ENCODE data around the gene TENT5A. TPM values are rescaled to one million over a fixed set of nuclear protein-coding genes. Genes with fewer than 3 reads are reported as not detected.

The TENT5A gene
- total RNA-seq, 1 experiment from 2014 or later = 9.7 TPM

- no peaks in the 10 kb centered on the region for H3K36me3 Mint-ChIP-seq (ENCODE audit: insufficient read depth, unreplicated experiment)
- no peaks in the 10 kb centered on the region for H3K9me3 Mint-ChIP-seq (ENCODE audit: low read depth, unreplicated experiment)
- no peak overlapping the region for H3K4me3 Mint-ChIP-seq (ENCODE audit: low read depth, unreplicated experiment)
- BruUV-seq (replicated peaks) = no TSS peak
- no peak overlapping the region for H3K27ac Mint-ChIP-seq (ENCODE audit: unreplicated experiment)
- CTCF ChIA-PET = no interaction called here
- intact Hi-C loops (cut with micrococcal nuclease; ENCODE audit: unreplicated experiment) = no loop called here
- no peak for TF ChIP-seq CTCF (IDR thresholded peaks at IDR 0.05; ENCODE audit: unreplicated experiment)
- DNase-seq = no peak
- H3K4me1 Mint-ChIP-seq (ENCODE audit: low read depth, unreplicated experiment) = peaks cover 6% of the 10 kb centered on the region
- H3K27me3 Mint-ChIP-seq (ENCODE audit: unreplicated experiment) = no peaks in the 10 kb centered on the region
Observed at GRCh38 chr6:81797591-81797990, 45.1 kb upstream of the TENT5A start.

- intact Hi-C loops (cut with micrococcal nuclease; ENCODE audit: unreplicated experiment) = no loop called here
- BruUV-seq (replicated peaks) = no TSS peak
- Mint-ChIP-seq H3K4me1 (ENCODE audit: low read depth, unreplicated experiment) (peaks cover 8% of the 10 kb centered on the region), H3K36me3 (ENCODE audit: insufficient read depth, unreplicated experiment) (no peaks in the 10 kb centered on the region), H3K27ac (ENCODE audit: unreplicated experiment) (no peak overlapping the region), H3K27me3 (ENCODE audit: unreplicated experiment) (no peaks in the 10 kb centered on the region), H3K9me3 (ENCODE audit: low read depth, unreplicated experiment) (no peaks in the 10 kb centered on the region), H3K4me3 (ENCODE audit: low read depth, unreplicated experiment) (no peak overlapping the region)
- TF ChIP-seq CTCF (IDR thresholded peaks at IDR 0.05; ENCODE audit: unreplicated experiment) = no peak
- CTCF ChIA-PET = interaction anchor here (0.6 kb wide), 1 partner anchor 466 kb away, joined by 4 read pairs; no protein-coding TSS in a partner anchor
- no peak for DNase-seq
Observed at GRCh38 chr6:81795890-81796289, 43.4 kb upstream of the TENT5A start.

GRCh38 chr6:81793821-81794475 lies 41.5 kb upstream of the TENT5A start:
- intact Hi-C loops (cut with micrococcal nuclease; ENCODE audit: unreplicated experiment) = no loop called here

GRCh38 chr6:81792826-81793225 lies 40.3 kb upstream of the TENT5A start:
- no peaks in the 10 kb centered on the region for H3K9me3 Mint-ChIP-seq (ENCODE audit: low read depth, unreplicated experiment)

More at GRCh38 chr6:81793821-81794475, 41.5 kb upstream of the TENT5A start:
- no peak overlapping the region for H3K4me3 Mint-ChIP-seq (ENCODE audit: low read depth, unreplicated experiment)
- H3K27ac Mint-ChIP-seq (ENCODE audit: unreplicated experiment) = no peak overlapping the region
- no TSS peak for BruUV-seq (replicated peaks)
- TF ChIP-seq CTCF (IDR thresholded peaks at IDR 0.05; ENCODE audit: unreplicated experiment) = no peak
- no peaks in the 10 kb centered on the region for H3K9me3 Mint-ChIP-seq (ENCODE audit: low read depth, unreplicated experiment)
- CTCF ChIA-PET = no interaction called here
- H3K4me1 Mint-ChIP-seq (ENCODE audit: low read depth, unreplicated experiment) = peaks cover 17% of the 10 kb centered on the region
- no peaks in the 10 kb centered on the region for H3K36me3 Mint-ChIP-seq (ENCODE audit: insufficient read depth, unreplicated experiment)
- no peak for DNase-seq
- no peaks in the 10 kb centered on the region for H3K27me3 Mint-ChIP-seq (ENCODE audit: unreplicated experiment)

More at GRCh38 chr6:81792826-81793225, 40.3 kb upstream of the TENT5A start:
- no peaks in the 10 kb centered on the region for H3K36me3 Mint-ChIP-seq (ENCODE audit: insufficient read depth, unreplicated experiment)
- H3K4me1 Mint-ChIP-seq (ENCODE audit: low read depth, unreplicated experiment) = peaks cover 27% of the 10 kb centered on the region
- CTCF ChIA-PET = interaction anchor here (1.1 kb wide), 1 partner anchor 14 kb away, joined by 3 read pairs; no protein-coding TSS in a partner anchor
- BruUV-seq (replicated peaks) = no TSS peak
- H3K27me3 Mint-ChIP-seq (ENCODE audit: unreplicated experiment) = no peaks in the 10 kb centered on the region
- intact Hi-C loops (cut with micrococcal nuclease; ENCODE audit: unreplicated experiment) = no loop called here
- no peak for TF ChIP-seq CTCF (IDR thresholded peaks at IDR 0.05; ENCODE audit: unreplicated experiment)
- DNase-seq = no peak
- H3K4me3 Mint-ChIP-seq (ENCODE audit: low read depth, unreplicated experiment) = no peak overlapping the region
- no peak overlapping the region for H3K27ac Mint-ChIP-seq (ENCODE audit: unreplicated experiment)

All from Calu3 (cell line).